LNCaP clone FGC (cell line): ENCODE data around the gene CNN1.
A peak's percentile ranks its signal among the peaks of the same experiment; 100 is the strongest.
"Not testable (repeated sequence)": the region's sequence is repeated elsewhere in the genome, so short reads cannot be mapped to it uniquely, and the experiment has no call there.

Source experiments
- DNase-seq: peaks from one replicate; pipeline ENCODE4 v3.0.0-alpha.2; 2011; ENCODE audit warnings: low read depth
- H3K4me3 ChIP-seq: 2 replicates; pipeline ENCODE4 v1.5.1; 2011; ENCODE audit warnings: mild to moderate bottlenecking, low read depth, low read length, control low read depth
- TF ChIP-seq, protein P1 (sequence below): IDR thresholded peaks from 2 replicates; pipeline ENCODE4 v1.5.1; 2012; ENCODE audit warnings: mild to moderate bottlenecking; ENCODE audit not compliant: control insufficient read depth, insufficient read depth; ENCODE audit errors: extremely low read depth

CNN1 gene

DNA sequence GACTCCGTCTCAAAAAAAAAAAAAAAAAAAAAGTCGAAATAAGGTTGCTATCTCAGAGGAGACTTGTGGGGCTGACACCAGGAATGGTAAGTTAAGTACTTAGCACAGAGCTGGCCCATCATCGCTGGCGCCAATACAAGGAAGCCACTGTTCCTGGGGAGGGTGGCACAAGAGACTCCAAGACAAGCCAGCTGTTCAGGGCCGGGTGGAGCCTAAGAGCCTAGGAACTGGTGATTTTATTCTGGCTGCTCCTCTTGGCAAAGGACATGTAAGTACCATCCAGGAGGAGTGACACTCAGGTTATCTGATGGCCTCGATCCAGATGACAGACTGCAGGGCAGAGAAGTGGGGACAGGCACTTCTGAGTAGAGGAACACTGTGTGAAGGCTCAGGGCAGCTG is 16.6 kb downstream of the CNN1 start:
- H3K4me3 ChIP-seq = no peak overlapping the region
- TF ChIP-seq, protein P1, sequence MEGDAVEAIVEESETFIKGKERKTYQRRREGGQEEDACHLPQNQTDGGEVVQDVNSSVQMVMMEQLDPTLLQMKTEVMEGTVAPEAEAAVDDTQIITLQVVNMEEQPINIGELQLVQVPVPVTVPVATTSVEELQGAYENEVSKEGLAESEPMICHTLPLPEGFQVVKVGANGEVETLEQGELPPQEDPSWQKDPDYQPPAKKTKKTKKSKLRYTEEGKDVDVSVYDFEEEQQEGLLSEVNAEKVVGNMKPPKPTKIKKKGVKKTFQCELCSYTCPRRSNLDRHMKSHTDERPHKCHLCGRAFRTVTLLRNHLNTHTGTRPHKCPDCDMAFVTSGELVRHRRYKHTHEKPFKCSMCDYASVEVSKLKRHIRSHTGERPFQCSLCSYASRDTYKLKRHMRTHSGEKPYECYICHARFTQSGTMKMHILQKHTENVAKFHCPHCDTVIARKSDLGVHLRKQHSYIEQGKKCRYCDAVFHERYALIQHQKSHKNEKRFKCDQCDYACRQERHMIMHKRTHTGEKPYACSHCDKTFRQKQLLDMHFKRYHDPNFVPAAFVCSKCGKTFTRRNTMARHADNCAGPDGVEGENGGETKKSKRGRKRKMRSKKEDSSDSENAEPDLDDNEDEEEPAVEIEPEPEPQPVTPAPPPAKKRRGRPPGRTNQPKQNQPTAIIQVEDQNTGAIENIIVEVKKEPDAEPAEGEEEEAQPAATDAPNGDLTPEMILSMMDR = no peak
- peak; percentile 28 for DNase-seq

DNA sequence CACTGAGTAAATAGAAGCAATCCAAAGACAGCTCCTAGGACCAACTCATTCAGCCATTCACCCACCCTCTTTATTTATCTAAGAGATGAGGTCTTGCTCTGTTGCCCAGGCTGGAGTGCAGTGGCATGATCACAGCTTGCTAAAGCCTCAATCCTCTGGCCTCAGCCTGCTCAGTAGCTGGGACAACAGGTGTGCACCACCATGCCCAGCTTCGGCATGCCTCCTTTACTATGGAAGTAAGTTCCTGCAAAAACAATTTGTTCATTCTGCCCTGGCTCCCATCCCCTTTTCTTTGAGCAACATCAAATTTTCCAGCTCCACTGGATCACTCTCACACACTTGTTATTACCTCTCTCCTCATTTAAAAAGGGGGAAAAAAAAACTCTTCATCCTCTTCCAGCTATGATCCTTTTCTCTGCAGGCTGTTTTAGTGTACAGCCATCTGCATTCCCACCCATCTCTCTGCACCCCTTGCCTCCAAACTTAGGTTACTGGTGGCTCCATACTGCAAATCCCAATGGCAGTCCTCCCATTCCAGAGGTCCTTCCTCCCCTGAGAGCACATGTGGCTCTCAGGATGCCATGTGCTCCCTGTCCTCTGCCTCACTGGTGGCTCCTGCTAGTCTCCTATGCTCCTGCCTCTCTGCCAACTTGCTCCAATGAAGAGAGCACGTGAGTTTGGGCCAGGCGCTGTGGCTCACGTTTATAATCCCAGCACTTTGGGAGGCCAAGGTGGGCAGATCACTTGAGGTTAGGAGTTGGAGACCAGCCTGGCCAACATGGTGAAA is 18.2 kb downstream of the CNN1 start:
- no peak overlapping the region for H3K4me3 ChIP-seq
- no peak for DNase-seq
- TF ChIP-seq, protein P1 = no peak

DNA sequence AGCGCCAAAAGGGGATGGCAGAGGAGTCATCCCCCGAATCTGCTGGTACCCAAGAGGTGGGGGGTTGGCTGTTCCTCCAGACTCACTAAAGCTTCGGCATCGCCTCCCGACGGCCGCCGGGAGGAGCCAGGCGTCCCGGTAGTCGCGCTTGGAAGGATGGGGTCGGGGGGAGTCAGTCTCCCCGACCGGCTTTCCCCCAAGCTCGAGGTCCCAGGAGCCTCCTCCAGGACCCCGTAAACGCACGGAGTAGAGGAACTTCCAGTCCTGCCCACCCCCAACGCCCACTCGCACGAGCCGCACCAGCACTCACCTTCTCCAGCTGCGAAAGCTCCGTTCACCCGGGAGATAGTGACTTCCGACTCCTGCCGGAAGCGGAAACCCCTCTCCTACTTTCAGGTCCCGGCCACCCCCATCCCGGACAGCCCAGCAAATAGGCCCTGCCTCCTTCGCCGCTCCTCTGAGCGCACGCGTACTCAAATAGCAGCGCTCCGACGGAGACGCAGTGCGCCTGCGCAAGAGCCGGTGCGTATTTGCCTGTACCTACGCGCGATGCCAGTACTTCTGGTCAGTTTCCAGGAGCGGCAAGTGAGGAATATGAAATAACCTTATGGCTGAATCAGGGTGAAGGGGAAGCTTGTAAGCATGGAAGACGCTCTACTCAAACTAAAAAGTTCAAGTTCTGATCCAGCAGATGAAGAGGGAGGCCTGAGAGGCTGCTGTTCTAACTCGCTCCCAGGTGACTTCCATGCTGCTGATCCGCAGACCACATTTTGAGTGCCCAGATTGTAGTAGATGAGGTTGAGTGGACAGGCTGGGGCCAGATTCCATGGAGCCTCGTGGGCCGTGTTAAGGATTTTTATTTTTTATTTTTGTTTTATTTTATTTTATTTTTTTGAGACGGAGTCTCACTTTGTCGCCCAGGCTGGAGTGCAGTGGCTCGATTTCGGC is 20.5 kb downstream of the CNN1 start, which contains the start of gene ELOF1:
Gene ELOF1, minus strand, starts transcription at position 350 of the 948 bp plus-strand sequence. CDS start 4,883 bp downstream, outside the sequence.
- peak within 1 kb of the TSS; percentile 100 for H3K4me3 ChIP-seq
- TF ChIP-seq, protein P1 = no peak; the same call in 1 of the 2 replicates
- DNase-seq = peak; percentile 98

DNA sequence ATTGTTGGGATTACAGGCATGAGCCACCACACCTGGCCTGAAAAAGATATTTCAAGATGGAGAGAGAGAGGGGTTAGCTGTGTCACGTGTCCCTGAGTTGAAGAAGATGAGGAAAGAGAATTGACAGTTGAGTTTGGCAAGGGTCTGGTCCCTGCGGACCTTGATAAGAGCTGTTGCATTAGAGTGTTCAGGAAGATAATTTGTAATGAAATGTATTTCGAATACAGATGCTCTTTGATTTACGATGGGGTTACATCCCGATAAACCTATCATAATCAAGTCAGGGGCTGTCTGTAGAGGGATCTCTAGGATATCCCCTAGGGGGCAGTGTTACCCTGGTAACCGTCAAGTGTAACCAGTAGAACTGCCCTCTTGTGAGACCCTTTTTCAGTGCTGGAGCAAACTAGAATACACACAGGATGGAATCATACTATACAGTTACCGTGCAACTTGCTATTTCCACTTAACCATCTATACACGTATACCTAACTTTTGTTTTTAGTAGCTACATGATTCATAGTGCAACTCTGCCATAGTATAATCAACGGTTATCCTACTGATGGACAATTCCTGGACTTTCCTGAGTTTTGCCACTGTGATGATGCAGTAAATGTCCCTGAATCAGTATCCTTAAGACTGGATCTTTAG is 21.9 kb downstream of the CNN1 start:
- H3K4me3 ChIP-seq = peak overlapping the region; percentile 100

DNA sequence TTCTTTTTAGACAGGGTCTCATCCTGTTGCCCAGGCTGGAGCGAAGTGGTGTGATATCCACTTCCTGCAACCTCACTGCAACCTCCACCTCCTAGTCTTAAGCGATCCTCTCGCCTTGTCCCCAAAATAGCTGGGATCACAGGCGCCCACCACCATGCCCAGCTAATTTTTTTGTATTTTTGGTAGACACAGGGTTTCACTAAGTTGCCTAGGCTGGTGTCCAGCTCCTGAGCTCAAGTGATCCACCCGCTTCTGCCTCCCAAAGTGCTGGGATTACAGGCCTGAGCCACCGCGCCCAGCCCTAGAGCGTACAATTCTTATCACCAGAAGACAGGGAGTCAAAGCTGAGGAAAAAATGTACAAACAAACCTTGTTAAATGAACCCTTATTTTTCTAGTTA is 24.9 kb downstream of the CNN1 start:
- no peak for DNase-seq
- TF ChIP-seq, protein P1 = no peak
- H3K4me3 ChIP-seq = no peak overlapping the region

More for the DNA sequence above, 21.9 kb downstream of the CNN1 start:
- peak; percentile 37 for DNase-seq
- TF ChIP-seq, protein P1 = peak; percentile 61

DNA sequence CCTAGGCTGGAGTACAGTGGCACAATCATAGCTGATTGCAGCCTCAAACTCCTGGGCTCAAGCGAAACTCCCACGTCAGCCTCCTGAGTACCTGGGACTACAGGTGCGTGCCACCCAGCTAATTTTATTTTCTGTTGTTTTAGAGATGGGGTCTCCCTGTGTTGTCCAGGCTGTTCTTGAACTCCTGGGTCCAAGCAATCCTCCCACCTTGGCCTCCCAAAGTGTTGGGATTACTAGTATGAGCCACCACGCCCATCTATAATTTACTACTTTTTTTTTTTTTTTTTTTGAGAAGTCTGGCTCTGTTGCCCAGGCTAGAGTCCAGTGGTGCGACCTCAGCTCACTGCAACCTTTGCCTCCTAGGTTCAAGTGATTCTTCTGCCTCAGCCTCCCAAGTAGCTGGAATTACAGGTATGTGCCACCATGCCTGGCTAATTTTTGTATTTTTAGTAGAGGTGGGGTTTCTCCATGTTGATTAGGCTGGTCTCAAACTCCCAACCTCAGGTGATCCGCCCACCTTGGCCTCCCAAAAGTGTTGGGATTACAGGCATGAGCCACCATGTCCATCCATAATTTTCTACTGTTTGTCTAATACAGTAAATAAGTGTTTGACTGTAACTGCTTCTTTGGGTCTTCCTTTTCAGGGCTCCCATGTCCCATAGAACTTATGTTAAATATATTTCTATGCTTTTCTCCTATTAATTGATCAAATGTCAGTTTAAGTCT is 25.6 kb downstream of the CNN1 start:
- not testable (repeated sequence) for H3K4me3 ChIP-seq, DNase-seq

DNA sequence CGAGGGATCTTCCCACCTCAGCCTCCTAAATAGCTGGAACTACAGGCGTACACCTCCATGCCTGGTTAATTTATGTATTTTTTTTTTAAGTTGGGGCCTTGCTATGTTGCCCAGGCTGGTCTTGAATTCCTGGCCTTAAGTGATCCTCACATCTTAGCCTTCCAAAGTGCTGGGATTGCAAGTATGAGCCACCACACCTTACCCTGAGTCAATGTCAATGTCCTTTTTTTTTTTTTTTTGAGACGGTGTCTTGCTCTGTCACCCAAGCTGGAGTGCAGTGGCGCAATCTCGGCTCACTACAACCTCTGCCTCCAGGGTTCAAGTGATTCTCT is 27.0 kb downstream of the CNN1 start:
- H3K4me3 ChIP-seq, DNase-seq: not testable (repeated sequence)
